ENCODE measurements around the gene RPL13A. TPM values are rescaled to one million over a fixed set of nuclear protein-coding genes. Genes with fewer than 3 reads are reported as not detected.
"Not testable (repeated sequence)": the region's sequence is repeated elsewhere in the genome, so short reads cannot be mapped to it uniquely, and the experiment has no call there.

Gene RPL13A
- total RNA-seq, 2 experiments from 2014 or later, result 3,861 to 3,967 TPM

DNA sequence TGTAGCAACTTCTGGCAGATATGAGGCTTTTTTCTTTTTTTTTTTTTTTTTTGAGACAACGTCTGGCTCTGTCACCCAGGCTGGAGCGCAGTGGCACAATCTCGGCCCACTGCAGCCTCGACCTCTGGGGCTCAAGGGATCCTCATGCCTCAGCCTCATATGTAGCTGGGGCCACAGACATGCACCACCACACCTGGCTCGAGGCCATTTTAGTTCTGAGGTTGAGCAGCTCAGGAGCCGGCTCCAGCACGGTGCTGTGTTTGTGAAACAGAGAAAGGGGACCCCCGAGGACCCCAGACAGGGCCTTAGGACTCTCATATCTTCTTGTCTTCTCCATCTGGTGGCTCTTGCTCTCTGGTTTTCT, 16.8 kb upstream of the RPL13A start:
- ChIA-PET CTCF (interaction anchor here (0.6 to 3.5 kb wide), 15 partner anchors 12 to 245 kb away, joined by 3 to 23 read pairs (median 4); partner anchors contain the start of genes ALDH16A1 and PIH1D1), POLR2A (interaction anchor here (0.5 to 1.9 kb wide), 3 partner anchors 18 to 566 kb away, joined by 3 to 18 read pairs (median 4); partner anchors contain the start of genes ALDH16A1 and PIH1D1)
- H3K27me3 Mint-ChIP-seq, result no peaks in the 10 kb centered on the region
- no peak overlapping the region for H3K4me3 Mint-ChIP-seq
- intact Hi-C loops (cut with DNase I, micrococcal nuclease), result loop anchor here (1.0 kb wide), 3 partner anchors 17 to 244 kb away; partner anchors contain the start of gene ALDH16A1 (in 1 of the 2)
- H3K9me3 Mint-ChIP-seq (ENCODE audit: low read depth), result no peaks in the 10 kb centered on the region
- H3K36me3 Mint-ChIP-seq (ENCODE audit: low read depth), result peaks cover 5% of the 10 kb centered on the region
- H3K4me1 Mint-ChIP-seq, result peaks cover 53% of the 10 kb centered on the region
- peak; percentile 0 for ATAC-seq
- no peak for DNase-seq
- peak overlapping the region; percentile 80 for H3K27ac Mint-ChIP-seq

DNA sequence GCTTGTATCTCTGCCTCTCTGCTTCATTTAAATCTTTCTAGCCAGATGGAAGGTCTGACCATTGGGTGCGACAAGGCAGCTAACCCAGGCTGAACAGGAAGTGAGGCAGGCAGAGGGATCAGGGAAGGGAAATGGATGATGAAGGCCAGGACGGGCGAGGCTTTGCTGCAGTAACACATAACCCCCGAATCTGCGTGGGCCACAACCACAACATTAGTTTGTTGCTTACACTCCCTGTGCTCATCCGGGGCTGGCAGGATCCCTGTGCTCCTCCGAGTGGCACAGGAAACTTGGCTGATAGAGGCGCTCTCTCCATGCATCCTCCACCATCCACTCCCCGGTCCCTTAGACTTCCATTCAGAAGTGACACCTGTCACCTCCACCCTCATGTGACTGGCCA, 14.5 kb upstream of the RPL13A start:
- Mint-ChIP-seq H3K4me3 (peak overlapping the region; percentile 73), H3K27ac (peak overlapping the region; percentile 84), H3K4me1 (peaks cover 62% of the 10 kb centered on the region), H3K9me3 (ENCODE audit: low read depth) (no peaks in the 10 kb centered on the region), H3K36me3 (ENCODE audit: low read depth) (peaks cover 10% of the 10 kb centered on the region), H3K27me3 (no peaks in the 10 kb centered on the region)
- ChIA-PET POLR2A (interaction anchor here (1.3 to 1.4 kb wide), 2 partner anchors 16 to 205 kb away, joined by 3 read pairs; no protein-coding TSS in a partner anchor), CTCF (interaction anchor here (0.7 to 2.2 kb wide), 9 partner anchors 13 to 206 kb away, joined by 3 to 7 read pairs (median 4); no protein-coding TSS in a partner anchor)
- intact Hi-C loops (cut with DNase I, micrococcal nuclease), result no loop called here
- DNase-seq (peak; percentile 45), ATAC-seq (no peak)

DNA sequence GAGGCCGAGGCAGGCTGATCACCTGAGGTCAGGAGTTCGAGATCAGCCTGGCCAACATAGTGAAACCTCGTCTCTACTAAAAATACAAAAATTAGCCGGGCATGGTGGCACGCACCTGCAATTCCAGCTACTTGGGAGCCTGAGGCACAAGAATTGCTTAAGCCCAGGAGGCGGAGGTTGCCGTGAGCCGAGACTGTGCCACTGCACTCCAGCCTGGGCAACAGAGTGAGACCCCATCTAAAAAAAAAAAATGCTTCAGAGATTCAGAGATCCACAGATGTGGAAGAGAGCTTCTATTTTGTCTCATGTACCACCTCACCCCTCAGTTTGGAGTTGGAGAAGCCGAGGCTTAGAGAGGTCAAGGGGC, 13.9 kb upstream of the RPL13A start:
- H3K27me3 Mint-ChIP-seq; intact Hi-C loops (cut with DNase I, micrococcal nuclease); DNase-seq; H3K36me3 Mint-ChIP-seq (ENCODE audit: low read depth); H3K9me3 Mint-ChIP-seq (ENCODE audit: low read depth); ATAC-seq: not testable (repeated sequence)
- ChIA-PET CTCF (interaction anchor here (0.8 to 2.2 kb wide), 8 partner anchors 14 to 91 kb away, joined by 3 to 7 read pairs (median 4); no protein-coding TSS in a partner anchor), POLR2A (interaction anchor here (0.5 to 1.4 kb wide), 5 partner anchors 17 to 432 kb away, joined by 3 to 4 read pairs (median 3); no protein-coding TSS in a partner anchor)
- Mint-ChIP-seq H3K27ac (peak overlapping the region; percentile 84), H3K4me3 (peak overlapping the region; percentile 73), H3K4me1 (peaks cover 60% of the 10 kb centered on the region)

DNA sequence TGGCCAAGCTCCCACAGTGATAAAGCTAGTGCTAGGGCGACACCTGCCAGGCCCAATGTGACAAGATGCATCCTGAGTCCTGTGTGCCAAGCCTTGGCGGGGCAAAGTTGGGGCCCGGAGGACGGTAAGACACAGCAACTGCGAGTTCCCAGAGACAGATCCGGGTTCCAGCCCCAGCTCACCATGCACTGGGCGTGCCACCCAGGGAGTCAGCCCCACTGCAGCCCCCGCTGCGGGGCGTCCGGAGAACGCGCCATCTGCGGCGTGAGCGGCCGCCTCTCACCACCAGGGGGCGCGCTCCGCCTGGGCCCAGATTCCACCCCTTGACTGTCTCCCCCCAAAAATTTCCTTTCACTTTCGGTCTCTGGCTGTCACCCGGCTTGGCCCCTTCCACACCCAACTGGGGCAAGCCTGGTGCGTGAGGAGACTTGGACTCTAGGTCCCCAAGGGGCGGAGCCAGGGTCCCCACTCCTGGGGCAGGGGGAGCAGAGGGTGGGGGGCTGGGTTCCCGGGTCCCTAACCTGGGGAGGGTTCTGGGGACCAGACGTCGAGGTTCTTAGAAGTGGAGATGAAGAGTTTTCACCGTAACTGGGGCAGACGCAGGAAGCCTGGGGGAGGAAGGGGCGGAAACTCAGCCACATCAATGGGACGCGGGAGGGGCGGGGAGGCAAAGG, 13.4 kb upstream of the RPL13A start, which contains the start of gene FLT3LG:
FLT3LG (plus strand) TSS at position 348 of the 674 bp plus-strand sequence. CDS start 425 bp downstream, outside the sequence.
- ATAC-seq, result peak; percentile 47
- ChIA-PET POLR2A (interaction anchor here (0.5 to 1.4 kb wide), 5 partner anchors 17 to 431 kb away, joined by 3 to 4 read pairs (median 3); no protein-coding TSS in a partner anchor), CTCF (interaction anchor here (0.8 to 2.2 kb wide), 8 partner anchors 14 to 91 kb away, joined by 3 to 7 read pairs (median 4); no protein-coding TSS in a partner anchor)
- Mint-ChIP-seq H3K4me3 (peak within 1 kb of the TSS; percentile 73), H3K27me3 (no peaks in the 10 kb centered on the region), H3K4me1 (peaks cover 58% of the 10 kb centered on the region), H3K9me3 (ENCODE audit: low read depth) (no peaks in the 10 kb centered on the region), H3K27ac (peak within 1 kb of the TSS; percentile 84), H3K36me3 (ENCODE audit: low read depth) (peaks cover 9% of the 10 kb centered on the region)
- intact Hi-C loops (cut with DNase I, micrococcal nuclease), result loop anchor here (1.0 to 2.0 kb wide), 10 partner anchors 13 to 389 kb away; partner anchors contain the start of genes RPL13A (in 2 of the 2), ALDH16A1 (in 1 of the 2), DKKL1 (in 1 of the 2) and RPS11 (in 1 of the 2)
- DNase-seq, result peak; percentile 94

DNA sequence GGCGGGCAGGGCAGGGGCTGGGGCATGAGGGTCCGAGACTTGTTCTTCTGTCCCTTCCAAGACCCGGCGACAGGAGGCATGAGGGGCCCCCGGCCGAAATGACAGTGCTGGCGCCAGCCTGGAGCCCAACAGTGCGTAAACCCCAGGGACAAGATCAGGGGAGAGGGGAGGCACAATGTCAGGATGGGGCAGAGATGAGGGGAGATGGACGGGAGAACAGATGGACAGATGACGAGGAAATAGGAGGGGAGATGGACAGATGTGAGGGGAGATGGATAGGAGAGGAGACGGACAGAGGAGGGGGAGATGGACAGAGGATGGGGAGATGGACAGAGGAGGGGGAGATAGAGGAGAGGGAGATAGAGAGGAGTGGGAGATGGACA, 12.9 kb upstream of the RPL13A start:
- ATAC-seq, result no peak
- Mint-ChIP-seq H3K4me1 (peaks cover 54% of the 10 kb centered on the region), H3K36me3 (ENCODE audit: low read depth) (peaks cover 7% of the 10 kb centered on the region), H3K27me3 (no peaks in the 10 kb centered on the region), H3K27ac (peak overlapping the region; percentile 84), H3K9me3 (ENCODE audit: low read depth) (no peaks in the 10 kb centered on the region), H3K4me3 (peak overlapping the region; percentile 73)
- intact Hi-C loops (cut with DNase I, micrococcal nuclease), result loop anchor here (1.0 to 2.0 kb wide), 10 partner anchors 13 to 389 kb away; partner anchors contain the start of genes RPL13A (in 2 of the 2), ALDH16A1 (in 1 of the 2), DKKL1 (in 1 of the 2) and RPS11 (in 1 of the 2)
- ChIA-PET POLR2A (no interaction called here), CTCF (interaction anchor here (0.9 to 2.3 kb wide), 3 partner anchors 36 to 85 kb away, joined by 3 to 12 read pairs (median 3); no protein-coding TSS in a partner anchor)
- no peak for DNase-seq

DNA sequence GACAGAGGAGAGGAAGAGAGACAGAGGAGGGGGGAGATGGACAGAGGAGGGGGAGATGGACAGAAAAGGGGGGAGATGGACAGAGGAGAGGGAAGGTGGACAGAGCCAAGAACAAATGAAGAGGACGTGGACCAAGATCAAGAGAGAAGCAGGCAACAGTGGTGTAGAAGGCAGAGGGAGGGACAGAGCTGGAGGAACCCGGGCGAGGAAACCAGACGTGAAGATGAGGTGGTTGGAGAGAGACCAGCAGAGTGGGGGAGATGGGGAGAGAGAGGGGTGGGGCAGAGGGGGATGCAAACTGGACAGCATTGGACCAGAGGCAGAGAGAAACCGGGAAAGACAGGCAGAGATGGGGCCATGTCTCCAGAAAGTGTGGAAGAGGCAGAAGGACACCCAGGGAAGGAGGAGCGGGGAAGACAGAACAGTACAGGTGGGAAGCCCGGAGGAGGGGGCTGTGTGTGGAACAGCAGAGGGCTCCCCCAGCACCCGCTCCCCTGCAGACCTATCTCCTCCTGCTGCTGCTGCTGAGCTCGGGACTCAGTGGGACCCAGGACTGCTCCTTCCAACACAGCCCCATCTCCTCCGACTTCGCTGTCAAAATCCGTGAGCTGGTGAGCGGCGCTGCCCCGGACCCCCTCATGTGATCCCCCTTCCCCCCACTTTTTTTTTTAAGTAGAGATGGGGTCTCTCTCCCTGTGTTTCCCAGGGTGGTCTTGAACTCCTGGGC, 12.1 kb upstream of the RPL13A start:
- ATAC-seq (no peak), DNase-seq (peak; percentile 49)
- peak overlapping the region; percentile 73 for H3K4me3 Mint-ChIP-seq
- no peaks in the 10 kb centered on the region for H3K27me3 Mint-ChIP-seq
- no peaks in the 10 kb centered on the region for H3K9me3 Mint-ChIP-seq (ENCODE audit: low read depth)
- CTCF ChIA-PET, result interaction anchor here (0.6 to 2.8 kb wide), 14 partner anchors 10 to 249 kb away, joined by 3 to 15 read pairs (median 4); partner anchors contain the start of genes PIH1D1 and RPL13A
- H3K27ac Mint-ChIP-seq, result peak overlapping the region; percentile 84
- peaks cover 46% of the 10 kb centered on the region for H3K4me1 Mint-ChIP-seq
- intact Hi-C loops (cut with DNase I, micrococcal nuclease), result loop anchor here in 1 of 2 experiments (2.0 kb wide), 1 partner anchor 209 kb away; no protein-coding TSS in a partner anchor
- POLR2A ChIA-PET, result interaction anchor here (1.2 to 1.6 kb wide), 2 partner anchors 16 to 20 kb away, joined by 3 to 6 read pairs; partner anchors contain the start of gene RPS11
- peaks cover 12% of the 10 kb centered on the region for H3K36me3 Mint-ChIP-seq (ENCODE audit: low read depth)

DNA sequence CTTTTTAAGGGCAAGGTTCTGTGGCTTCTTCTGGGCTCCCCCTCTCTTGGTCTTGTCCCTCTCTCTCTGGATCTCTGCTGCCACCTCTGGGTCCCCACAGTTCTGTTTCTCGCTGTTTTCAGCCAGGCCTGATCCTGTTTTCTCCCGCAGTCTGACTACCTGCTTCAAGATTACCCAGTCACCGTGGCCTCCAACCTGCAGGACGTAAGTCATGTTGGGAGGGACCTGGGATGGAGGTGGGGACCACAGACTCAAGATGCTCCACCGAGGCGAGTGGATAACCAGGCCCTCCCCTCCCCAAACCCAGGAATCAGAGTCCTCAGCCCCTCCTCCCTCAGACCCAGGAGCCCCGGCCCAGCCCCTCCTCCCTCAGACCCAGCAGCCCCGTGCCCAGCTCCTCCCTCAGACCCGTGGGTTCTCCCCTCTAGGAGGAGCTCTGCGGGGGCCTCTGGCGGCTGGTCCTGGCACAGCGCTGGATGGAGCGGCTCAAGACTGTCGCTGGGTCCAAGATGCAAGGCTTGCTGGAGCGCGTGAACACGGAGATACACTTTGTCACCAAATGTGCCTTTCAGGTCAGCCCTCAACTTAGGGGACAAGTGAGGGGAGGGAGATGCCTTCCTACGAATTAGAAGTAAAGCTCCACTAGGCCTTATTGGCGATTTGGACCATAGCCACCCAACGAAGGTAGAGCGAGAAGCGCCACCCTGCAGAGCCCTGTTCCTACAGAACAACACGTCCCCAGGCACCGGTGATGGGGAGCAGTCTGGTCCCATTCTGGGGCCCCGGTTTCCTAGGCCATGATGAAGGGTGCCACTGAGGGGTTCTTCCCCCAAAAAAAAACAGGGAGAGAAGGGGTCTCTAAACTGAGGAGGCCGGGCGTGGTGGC, 11.2 kb upstream of the RPL13A start:
- POLR2A ChIA-PET, result interaction anchor here (1.2 to 2.1 kb wide), 3 partner anchors 15 to 20 kb away, joined by 3 to 6 read pairs (median 6); partner anchors contain the start of gene RPS11
- CTCF ChIA-PET, result interaction anchor here (0.6 to 2.8 kb wide), 17 partner anchors 9 to 250 kb away, joined by 3 to 15 read pairs (median 4); partner anchors contain the start of gene RPL13A
- H3K36me3 Mint-ChIP-seq (ENCODE audit: low read depth), result peaks cover 16% of the 10 kb centered on the region
- peaks cover 37% of the 10 kb centered on the region for H3K4me1 Mint-ChIP-seq
- H3K27me3 Mint-ChIP-seq, result no peaks in the 10 kb centered on the region
- H3K4me3 Mint-ChIP-seq, result peak overlapping the region; percentile 73
- no peaks in the 10 kb centered on the region for H3K9me3 Mint-ChIP-seq (ENCODE audit: low read depth)
- intact Hi-C loops (cut with DNase I, micrococcal nuclease), result loop anchor here in 1 of 2 experiments (1.0 to 2.0 kb wide), 2 partner anchors 84 to 209 kb away; no protein-coding TSS in a partner anchor
- H3K27ac Mint-ChIP-seq, result peak overlapping the region; percentile 84
- ATAC-seq (peak; percentile 80), DNase-seq (peak; percentile 91)

DNA sequence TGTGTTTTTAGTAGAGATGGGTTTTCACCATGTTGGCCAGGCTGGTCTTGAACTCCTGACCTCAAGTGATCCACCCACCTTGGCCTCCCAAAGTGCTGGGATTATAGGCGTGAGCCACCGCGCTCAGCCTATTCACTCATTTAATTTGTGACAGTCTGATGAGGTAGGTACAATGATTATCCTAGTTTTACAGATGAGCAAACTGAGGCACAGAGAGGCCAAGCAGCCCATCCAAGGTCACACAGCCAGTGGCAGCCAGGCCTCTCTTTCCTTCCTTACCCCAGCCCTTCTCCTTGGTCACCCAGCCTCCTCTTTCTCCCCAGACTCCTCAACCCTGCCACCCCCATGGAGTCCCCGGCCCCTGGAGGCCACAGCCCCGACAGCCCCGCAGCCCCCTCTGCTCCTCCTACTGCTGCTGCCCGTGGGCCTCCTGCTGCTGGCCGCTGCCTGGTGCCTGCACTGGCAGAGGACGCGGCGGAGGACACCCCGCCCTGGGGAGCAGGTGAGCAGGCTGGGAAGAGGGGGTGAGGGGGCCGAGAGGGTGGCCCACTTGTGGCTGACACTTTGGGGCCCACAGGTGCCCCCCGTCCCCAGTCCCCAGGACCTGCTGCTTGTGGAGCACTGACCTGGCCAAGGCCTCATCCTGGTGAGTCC, 7.3 kb upstream of the RPL13A start:
- POLR2A ChIA-PET, result no interaction called here
- ATAC-seq, result no peak
- no peak for DNase-seq
- Mint-ChIP-seq H3K36me3 (ENCODE audit: low read depth) (peaks cover 25% of the 10 kb centered on the region), H3K9me3 (ENCODE audit: low read depth) (no peaks in the 10 kb centered on the region), H3K4me1 (peaks cover 18% of the 10 kb centered on the region), H3K27me3 (no peaks in the 10 kb centered on the region), H3K4me3 (no peak overlapping the region), H3K27ac (no peak overlapping the region)
- CTCF ChIA-PET, result no interaction called here
- intact Hi-C loops (cut with DNase I, micrococcal nuclease), result no loop called here

DNA sequence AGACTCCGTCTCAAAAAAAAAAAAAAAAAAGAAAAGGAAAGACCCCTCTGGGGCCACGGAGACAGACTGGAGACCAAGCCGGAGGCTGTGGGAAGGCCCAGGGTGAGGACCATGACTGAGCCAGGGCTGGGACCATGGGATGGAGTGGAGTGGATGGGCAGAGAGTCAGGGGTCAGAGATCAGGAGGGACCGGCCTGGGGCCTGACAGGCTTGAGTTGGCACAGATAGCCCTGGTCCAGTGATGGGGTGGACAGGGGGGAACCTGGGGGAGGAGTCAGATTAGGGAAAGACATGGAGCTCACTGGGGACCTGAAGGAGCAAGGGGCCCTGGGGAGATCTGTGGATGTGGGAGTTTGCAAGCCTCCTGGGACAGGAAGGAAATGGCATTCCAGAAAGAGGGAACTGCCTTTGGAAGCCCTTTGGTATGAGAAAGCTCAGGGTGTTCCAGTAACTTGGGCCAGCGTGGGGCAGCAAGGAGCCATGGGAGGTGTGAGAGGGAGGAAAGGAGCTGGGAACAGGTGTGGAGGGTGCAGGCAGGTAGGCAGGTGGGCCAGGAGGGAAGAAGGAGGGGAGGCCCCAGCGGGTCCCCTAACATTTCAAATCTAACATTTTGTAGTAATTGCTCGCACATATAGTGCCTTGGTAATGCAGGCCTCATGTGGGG, 6.3 kb upstream of the RPL13A start:
- H3K4me1 Mint-ChIP-seq, result peaks cover 14% of the 10 kb centered on the region
- H3K4me3 Mint-ChIP-seq, result no peak overlapping the region
- H3K9me3 Mint-ChIP-seq (ENCODE audit: low read depth), result no peaks in the 10 kb centered on the region
- POLR2A ChIA-PET, result no interaction called here
- no peak for DNase-seq
- no peak for ATAC-seq
- CTCF ChIA-PET, result interaction anchor here (0.5 kb wide), 1 partner anchor 26 kb away, joined by 3 read pairs; no protein-coding TSS in a partner anchor
- H3K27ac Mint-ChIP-seq, result peak overlapping the region; percentile 51
- peaks cover 30% of the 10 kb centered on the region for H3K36me3 Mint-ChIP-seq (ENCODE audit: low read depth)
- intact Hi-C loops (cut with DNase I, micrococcal nuclease), result no loop called here
- no peaks in the 10 kb centered on the region for H3K27me3 Mint-ChIP-seq
